MG63 (cell line): ENCODE results near the gene CRK. TPM values are rescaled to one million over a fixed set of nuclear protein-coding genes. Genes with fewer than 3 reads are reported as not detected.

Source experiments
- DNase-seq: peaks from one replicate; pipeline ENCODE4 v3.0.0-alpha.2; 2020
- H3K27me3 ChIP-seq: fragments of 250-450 bp; sonication (Bioruptor Pico); 2 replicates; pipeline ENCODE4 v1.5.1; 2020; ENCODE audit warnings: mild to moderate bottlenecking, moderate library complexity
- H3K36me3 ChIP-seq: fragments of 250-450 bp; sonication (Bioruptor Pico); 2 replicates; pipeline ENCODE4 v1.5.1; 2020; ENCODE audit warnings: mild to moderate bottlenecking, moderate library complexity
- H3K4me3 ChIP-seq: fragments of 250-450 bp; sonication (Bioruptor Pico); 2 replicates; pipeline ENCODE4 v1.5.1; 2020; ENCODE audit warnings: mild to moderate bottlenecking, moderate library complexity
- H3K9me3 ChIP-seq: fragments of 250-450 bp; sonication (Bioruptor Pico); 2 replicates; pipeline ENCODE4 v1.5.1; 2020; ENCODE audit warnings: mild to moderate bottlenecking, moderate library complexity
- total RNA-seq: library from RNA; depleted of rRNA; stranded (reverse); fragments of >200 nt; shearing (Covaris generic); gene quantifications from 2 replicates; pipeline ENCODE4 v1.2.3, GENCODE V29; 2014; ENCODE audit warnings: low replicate concordance

CRK gene
- total RNA-seq, 1 experiment from 2014 or later: 35.1 TPM

- 0 out of 2 replicates have a peak, but pooled peaks cover 2% of the 10 kb centered on the region for H3K36me3 ChIP-seq
- H3K4me3 ChIP-seq: no peak overlapping the region
- H3K9me3 ChIP-seq: no peaks in the 10 kb centered on the region
- no peaks in the 10 kb centered on the region for H3K27me3 ChIP-seq
- no peak for DNase-seq
Observed at GRCh38 chr17:1473841-1474240, 17.8 kb upstream of the CRK start.

GRCh38 chr17:1473170-1473569, 17.1 kb upstream of the CRK start:
- Histone ChIP-seq H3K4me3 (no peak overlapping the region), H3K27me3 (no peaks in the 10 kb centered on the region), H3K36me3 (0 out of 2 replicates have a peak, but pooled peaks cover 2% of the 10 kb centered on the region), H3K9me3 (no peaks in the 10 kb centered on the region)
- DNase-seq: no peak

DNA sequence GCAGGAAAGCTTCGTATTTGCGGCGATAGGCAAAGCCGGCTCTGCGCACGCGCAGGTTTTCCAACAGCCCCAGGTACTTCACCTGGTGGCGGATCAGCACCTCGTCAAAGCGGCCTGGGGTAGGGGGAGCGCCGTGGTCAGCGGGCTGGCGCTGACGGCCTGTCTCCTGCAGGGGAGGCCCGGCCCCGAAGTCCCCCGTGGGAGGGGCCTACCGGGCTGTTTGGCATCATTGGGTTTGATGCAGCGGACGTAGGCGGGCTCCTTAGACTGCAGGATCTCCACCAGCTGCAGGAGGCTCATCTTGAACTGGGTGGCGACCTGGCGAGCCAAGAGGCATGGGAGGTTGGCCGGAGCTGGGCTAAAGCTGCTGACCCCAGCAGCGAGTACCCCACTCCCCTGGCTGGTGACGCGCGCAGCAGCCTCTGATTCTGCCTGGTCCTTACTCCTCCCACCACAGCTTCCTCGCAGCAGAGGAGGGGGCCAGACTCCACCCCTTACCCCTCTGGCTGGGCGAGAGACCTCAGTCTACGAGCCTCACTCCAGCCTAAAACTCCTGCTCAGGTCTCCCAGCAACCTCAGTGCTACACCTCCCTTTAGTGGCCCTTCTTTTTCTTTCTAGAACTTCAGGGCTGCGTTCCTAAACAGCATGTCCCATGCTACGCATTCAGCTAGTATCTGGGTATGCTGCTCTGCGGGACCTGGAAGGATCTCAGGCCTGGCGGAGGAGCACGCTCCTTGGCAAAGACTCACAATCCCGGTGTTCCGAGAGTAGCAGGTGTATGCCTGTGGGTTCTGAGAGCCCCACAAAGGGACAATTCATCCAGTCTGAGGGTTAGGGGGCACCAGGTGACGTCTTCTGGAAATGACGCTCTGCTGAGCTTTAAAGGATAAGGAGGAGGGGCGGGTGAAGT, 16.1 kb upstream of the CRK start:
- H3K4me3 ChIP-seq: no peak overlapping the region
- H3K27me3 ChIP-seq: no peaks in the 10 kb centered on the region
- no peak for DNase-seq
- 0 out of 2 replicates have a peak, but pooled peaks cover 2% of the 10 kb centered on the region for H3K36me3 ChIP-seq
- H3K9me3 ChIP-seq: no peaks in the 10 kb centered on the region

GRCh38 chr17:1471490-1471889, 15.5 kb upstream of the CRK start:
- H3K27me3 ChIP-seq: no peaks in the 10 kb centered on the region
- no peak for DNase-seq

DNA sequence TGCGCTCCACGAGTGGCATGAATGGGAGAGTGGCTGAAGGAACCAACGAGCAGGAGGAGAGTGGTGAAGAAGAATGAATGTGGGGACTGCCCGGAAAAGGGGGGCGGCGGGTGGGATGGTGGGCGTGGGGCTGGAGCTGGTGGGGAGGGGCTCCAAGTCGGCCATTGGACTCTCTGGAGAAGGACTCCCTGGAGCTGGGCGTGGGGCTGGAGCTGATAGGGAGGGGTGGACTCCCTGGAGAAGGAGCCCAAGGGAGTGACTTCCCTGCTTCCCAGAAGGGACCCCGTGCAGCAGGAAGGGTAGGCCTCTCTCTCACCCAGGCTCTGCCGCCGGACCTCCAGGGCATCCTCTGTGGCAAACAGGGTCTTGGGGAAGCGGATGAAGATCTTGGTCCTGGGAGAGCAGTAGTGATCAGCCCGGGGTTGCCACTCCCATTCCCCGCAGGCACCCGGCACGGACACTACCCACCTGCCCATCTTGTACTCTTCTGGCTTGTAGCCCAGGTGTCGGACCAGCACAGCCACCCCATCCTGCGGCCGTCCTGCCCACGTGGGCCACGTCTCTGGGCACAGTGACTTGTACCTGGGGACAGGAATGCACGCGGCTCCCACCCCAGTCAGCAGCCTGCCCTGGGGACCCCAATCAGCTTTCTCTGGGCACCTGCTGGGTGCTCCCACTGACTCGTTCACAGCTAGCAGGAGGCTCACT, 14.9 kb upstream of the CRK start:
- H3K36me3 ChIP-seq: 0 out of 2 replicates have a peak, but pooled peaks cover 2% of the 10 kb centered on the region
- DNase-seq: no peak

More at GRCh38 chr17:1471490-1471889, 15.5 kb upstream of the CRK start:
- Histone ChIP-seq H3K9me3 (no peaks in the 10 kb centered on the region), H3K4me3 (no peak overlapping the region), H3K36me3 (0 out of 2 replicates have a peak, but pooled peaks cover 2% of the 10 kb centered on the region)

DNA sequence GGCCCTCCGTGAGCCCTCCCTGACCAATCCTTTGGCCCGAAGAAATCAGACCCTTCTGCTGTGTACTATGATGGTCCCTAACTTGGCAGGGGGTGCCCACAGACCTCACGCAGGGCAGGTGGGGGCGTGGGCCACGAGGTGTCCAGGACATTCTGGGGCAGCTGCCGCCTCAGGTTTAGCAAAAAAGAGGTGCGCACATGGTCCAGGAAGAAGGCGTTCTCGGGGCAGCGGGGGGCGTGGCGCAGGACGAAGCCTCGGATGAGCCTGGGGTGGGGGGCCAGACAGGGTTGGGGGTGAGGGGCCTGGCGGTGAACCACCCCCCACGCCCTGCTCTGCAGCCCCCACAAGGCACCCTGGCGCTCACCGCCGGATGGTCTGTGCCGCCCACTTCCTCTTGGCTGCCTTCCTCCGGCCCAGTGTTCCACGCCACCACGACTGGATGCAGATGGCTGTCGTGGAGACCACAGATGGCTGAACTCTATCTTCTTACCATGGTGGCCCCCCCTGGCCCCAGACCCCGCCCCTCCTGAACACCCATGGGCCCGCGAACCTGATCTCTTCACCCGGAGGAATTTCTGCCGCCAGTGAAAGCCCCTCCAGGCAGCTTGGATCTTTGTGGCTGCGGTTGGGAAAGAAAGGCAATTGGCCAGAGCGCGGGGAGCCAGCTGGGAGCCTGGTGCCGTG, 14.2 kb upstream of the CRK start:
- DNase-seq: no peak
- H3K27me3 ChIP-seq: no peaks in the 10 kb centered on the region
- H3K4me3 ChIP-seq: no peak overlapping the region
- 0 out of 2 replicates have a peak, but pooled peaks cover 2% of the 10 kb centered on the region for H3K36me3 ChIP-seq
- no peaks in the 10 kb centered on the region for H3K9me3 ChIP-seq

More for the DNA sequence above, 14.9 kb upstream of the CRK start:
- Histone ChIP-seq H3K27me3 (no peaks in the 10 kb centered on the region), H3K4me3 (no peak overlapping the region), H3K9me3 (no peaks in the 10 kb centered on the region)

DNA sequence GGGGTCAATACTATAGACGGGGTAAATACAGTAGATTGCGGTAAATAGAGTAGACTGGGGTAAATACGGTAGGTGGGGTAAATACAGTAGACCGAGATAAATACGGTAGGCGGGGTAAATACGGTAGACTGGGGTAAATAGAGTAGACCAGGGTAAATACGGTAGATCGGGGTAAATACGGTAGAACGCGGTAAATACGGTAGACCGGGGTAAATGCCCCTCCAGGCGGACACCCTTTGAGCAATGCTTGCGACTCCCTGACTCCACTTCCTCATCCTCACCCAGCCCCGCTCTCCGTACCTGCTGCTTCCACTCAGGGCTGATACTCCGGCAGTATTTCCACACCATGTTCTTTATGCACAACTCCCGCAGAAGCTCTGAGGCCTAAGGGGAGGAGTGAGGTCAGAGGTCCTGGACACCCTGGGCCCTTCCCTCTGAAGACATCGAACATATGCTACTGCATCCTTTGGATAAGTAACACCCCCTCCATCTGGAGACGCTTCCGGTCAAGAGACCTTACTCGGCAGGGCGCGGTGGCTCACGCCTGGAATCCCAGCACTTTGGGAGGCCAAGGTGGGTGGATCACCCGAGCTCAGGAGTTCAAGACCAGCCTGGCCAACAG, 13.3 kb upstream of the CRK start:
- H3K4me3 ChIP-seq: no peak overlapping the region
- no peaks in the 10 kb centered on the region for H3K27me3 ChIP-seq
- H3K36me3 ChIP-seq: 0 out of 2 replicates have a peak, but pooled peaks cover 2% of the 10 kb centered on the region
- H3K9me3 ChIP-seq: no peaks in the 10 kb centered on the region
- no peak for DNase-seq

GRCh38 chr17:1467898-1468492, 12.0 kb upstream of the CRK start:
- H3K4me3 ChIP-seq: no peak overlapping the region
- no peaks in the 10 kb centered on the region for H3K9me3 ChIP-seq
- H3K36me3 ChIP-seq: 0 out of 2 replicates have a peak, but pooled peaks cover 2% of the 10 kb centered on the region
- H3K27me3 ChIP-seq: no peaks in the 10 kb centered on the region
- no peak for DNase-seq

DNA sequence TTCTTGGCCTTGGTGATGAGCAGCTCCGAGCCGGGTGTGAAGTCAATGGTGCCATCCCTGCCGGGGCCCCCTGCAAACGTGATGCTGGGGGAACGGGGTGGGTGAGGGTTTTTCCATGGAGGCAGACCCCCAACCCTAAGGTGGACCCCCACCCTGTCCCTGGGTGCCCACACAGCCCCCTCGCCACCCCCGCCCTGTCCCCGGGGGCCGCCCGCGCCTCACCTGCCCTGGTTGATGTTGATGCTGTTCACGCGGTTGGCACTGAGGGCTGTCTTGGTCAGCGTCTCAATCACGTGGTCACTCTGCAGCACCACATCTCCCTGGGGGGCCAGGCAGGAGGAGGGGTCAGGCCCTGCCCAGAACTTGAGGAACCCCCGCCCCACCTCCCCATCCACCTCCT, 11.2 kb upstream of the CRK start:
- Histone ChIP-seq H3K4me3 (no peak overlapping the region), H3K27me3 (no peaks in the 10 kb centered on the region), H3K36me3 (0 out of 2 replicates have a peak, but pooled peaks cover 2% of the 10 kb centered on the region), H3K9me3 (no peaks in the 10 kb centered on the region)
- no peak for DNase-seq

DNA sequence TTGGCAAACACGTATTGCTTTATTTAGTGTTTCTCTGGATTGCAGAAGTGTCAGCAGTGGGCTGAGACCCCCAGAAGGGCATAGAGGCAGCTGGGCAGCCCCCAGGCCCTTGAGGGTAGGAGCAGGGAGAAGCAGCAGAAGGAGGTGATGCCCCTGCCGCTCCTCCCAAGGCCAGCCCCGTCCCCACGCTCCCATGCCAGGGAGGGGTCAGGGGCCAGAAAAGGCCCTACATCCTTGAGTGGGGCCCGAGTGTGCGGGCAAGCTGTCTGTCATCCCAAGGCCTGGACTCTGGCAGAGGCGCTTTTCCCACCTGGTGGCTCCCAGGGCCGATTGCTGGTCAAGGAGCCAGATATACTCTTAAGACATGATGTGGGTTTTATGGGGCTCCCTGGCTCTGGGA, 8.2 kb upstream of the CRK start:
- no peaks in the 10 kb centered on the region for H3K9me3 ChIP-seq
- DNase-seq: no peak
- H3K36me3 ChIP-seq: 0 out of 2 replicates have a peak, but pooled peaks cover 2% of the 10 kb centered on the region
- H3K4me3 ChIP-seq: no peak overlapping the region
- H3K27me3 ChIP-seq: no peaks in the 10 kb centered on the region

DNA sequence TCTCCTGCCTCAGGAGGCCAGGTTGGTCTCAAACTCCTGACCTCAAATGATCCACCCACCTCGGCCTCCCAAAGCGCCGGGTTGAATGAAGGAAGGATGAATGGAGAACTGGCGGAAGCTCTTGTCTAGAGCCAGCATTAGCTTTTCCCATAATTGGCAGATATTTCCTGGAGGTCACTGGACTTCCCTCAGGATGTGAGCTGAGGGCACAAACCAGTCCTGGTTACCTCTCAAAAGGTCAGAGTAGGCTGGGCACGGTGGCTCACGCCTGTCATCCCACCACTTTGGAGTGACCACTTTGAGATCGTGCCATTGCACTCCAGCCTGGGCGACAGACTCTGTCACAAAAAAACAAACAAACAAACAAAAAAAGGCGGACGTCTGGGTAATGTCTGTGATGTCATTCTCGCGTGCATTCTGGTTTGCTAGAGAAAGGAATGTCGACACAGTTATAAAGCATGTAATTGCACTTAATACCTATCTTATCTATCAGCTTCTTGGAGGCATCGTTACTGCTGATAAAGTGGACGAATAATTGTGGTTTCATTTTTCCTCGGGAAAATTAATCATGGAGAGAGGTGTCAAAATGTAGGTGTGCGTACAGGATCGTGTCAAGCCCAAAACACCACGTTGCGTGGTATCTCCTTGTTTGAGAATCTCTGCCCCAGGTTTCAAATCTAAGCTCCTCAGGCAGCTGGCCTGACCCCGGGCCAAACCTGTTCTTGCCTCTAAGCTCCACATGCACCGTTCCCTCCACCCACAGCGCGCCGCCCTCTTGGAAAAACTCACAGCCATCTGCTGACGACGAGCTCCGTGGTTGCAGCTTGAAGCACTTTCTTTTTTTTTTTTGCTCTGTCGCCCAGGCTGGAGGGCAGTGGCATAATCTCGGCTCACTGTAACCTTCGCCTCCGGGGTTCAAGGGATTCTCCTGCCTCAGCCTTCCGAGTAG, 6.4 kb upstream of the CRK start:
- DNase-seq: no peak
- no peak overlapping the region for H3K4me3 ChIP-seq
- no peaks in the 10 kb centered on the region for H3K36me3 ChIP-seq
- H3K9me3 ChIP-seq: no peaks in the 10 kb centered on the region
- no peaks in the 10 kb centered on the region for H3K27me3 ChIP-seq

DNA sequence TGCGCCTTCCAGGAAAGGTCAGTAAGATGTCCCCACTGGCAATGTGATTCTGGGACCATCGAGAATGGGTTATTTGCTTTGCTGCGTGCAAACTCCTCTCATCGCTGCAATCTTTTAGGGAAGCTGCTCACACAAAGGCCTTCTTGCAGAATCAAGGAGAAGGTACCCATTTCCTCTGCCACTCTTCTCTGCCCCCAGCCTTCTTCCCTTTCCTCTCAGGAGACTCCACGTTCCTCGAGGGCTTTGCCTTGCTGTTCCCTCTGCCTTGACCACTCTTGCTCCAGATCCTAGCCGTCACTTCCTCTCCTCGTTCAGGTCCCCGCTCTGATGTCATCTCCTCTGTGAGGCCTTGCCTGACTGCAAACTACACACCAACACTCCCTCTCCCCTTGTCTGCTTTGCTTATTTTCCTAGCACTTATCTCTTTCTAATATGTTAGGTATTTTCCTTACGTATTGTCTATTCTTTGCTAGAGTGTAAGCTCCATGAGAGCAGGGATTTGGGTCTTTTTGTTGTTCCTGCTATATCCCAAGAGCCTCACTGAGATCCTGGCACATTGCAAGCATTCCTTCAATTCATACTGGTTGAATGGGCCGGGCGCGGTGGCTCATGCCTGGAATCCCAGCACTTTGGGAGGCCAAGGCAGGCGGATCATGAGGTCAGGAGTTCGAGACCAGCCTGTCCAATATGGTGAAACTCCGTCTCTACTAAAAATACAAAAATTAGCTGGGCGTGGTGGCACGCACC, 5.3 kb upstream of the CRK start:
- H3K36me3 ChIP-seq: no peaks in the 10 kb centered on the region
- no peaks in the 10 kb centered on the region for H3K9me3 ChIP-seq
- no peak overlapping the region for H3K4me3 ChIP-seq
- no peaks in the 10 kb centered on the region for H3K27me3 ChIP-seq
- DNase-seq: no peak

GRCh38 chr17:1460233-1460632, 4.2 kb upstream of the CRK start:
- Histone ChIP-seq H3K9me3 (no peaks in the 10 kb centered on the region), H3K36me3 (no peaks in the 10 kb centered on the region), H3K4me3 (no peak overlapping the region), H3K27me3 (no peaks in the 10 kb centered on the region)
- DNase-seq: peak; percentile 76

DNA sequence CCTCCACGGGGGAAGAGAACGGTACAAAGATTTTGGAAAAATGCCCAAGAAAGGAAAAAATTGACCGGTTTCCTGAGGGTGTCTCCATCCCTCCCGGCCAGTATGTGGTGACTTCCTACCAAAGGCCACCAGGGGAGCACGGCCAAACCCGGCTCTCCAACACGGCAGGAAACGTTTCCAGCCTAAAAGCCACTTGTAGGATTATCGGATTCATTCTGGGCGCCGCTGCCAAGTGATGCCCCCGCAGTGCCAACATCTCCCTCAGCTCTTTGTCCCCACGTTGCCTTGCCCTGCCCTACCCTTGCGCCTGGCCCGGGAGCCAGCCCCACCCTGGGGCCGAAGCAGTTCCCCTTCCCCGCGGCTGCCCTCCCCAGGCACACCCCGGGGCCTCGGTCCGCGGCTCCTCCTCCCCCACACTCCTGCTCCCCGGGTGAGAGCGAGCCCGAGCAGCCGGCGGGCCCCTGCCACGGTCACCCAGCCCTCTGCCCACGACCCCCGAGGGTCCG, 688 bp downstream of the CRK start:
- Histone ChIP-seq H3K27me3 (no peaks in the 10 kb centered on the region), H3K36me3 (peaks cover 15% of the 10 kb centered on the region), H3K4me3 (peak overlapping the region; percentile 75), H3K9me3 (no peaks in the 10 kb centered on the region)
- DNase-seq: peak; percentile 72
